ENCODE measurements around the gene NRN1L.
"Not testable (repeated sequence)": the region's sequence is repeated elsewhere in the genome, so short reads cannot be mapped to it uniquely, and the experiment has no call there.

NRN1L gene

GRCh38 chr16:67897231-67897630 lies 12.5 kb downstream of the NRN1L start:
- no peaks in the 10 kb centered on the region for H3K27me3 ChIP-seq (ENCODE audit: control insufficient read depth, insufficient read depth, low read length)
- no peaks in the 10 kb centered on the region for H3K4me1 ChIP-seq (ENCODE audit: control insufficient read depth, insufficient read depth, low read length)
- H3K4me3 ChIP-seq (ENCODE audit: low read length), result no peak overlapping the region
- H3K9me3 ChIP-seq (ENCODE audit: control insufficient read depth, insufficient read depth, low read length), result no peaks in the 10 kb centered on the region
- no peak overlapping the region for H3K27ac ChIP-seq (ENCODE audit: low read length)
- WGBS (ENCODE audit: insufficient coverage, insufficient read length), result no CpG with 5 or more reads among the region's 3 CpGs
- no peaks in the 10 kb centered on the region for H3K36me3 ChIP-seq (ENCODE audit: control insufficient read depth, insufficient read depth, low read length)
- DNase-seq (ENCODE audit: low read depth, low spot score), result no peak

GRCh38 chr16:67901734-67902133 lies 17.0 kb downstream of the NRN1L start:
- H3K27me3 ChIP-seq (ENCODE audit: control insufficient read depth, insufficient read depth, low read length), result no peaks in the 10 kb centered on the region
- no peaks in the 10 kb centered on the region for H3K4me1 ChIP-seq (ENCODE audit: control insufficient read depth, insufficient read depth, low read length)
- DNase-seq (ENCODE audit: low read depth, low spot score), result no peak
- H3K36me3 ChIP-seq (ENCODE audit: control insufficient read depth, insufficient read depth, low read length), result no peaks in the 10 kb centered on the region
- H3K9me3 ChIP-seq (ENCODE audit: control insufficient read depth, insufficient read depth, low read length), result no peaks in the 10 kb centered on the region
- no peak overlapping the region for H3K4me3 ChIP-seq (ENCODE audit: low read length)
- WGBS (ENCODE audit: insufficient coverage, insufficient read length), result no CpG with 5 or more reads among the region's 5 CpGs
- no peak overlapping the region for H3K27ac ChIP-seq (ENCODE audit: low read length)

DNA sequence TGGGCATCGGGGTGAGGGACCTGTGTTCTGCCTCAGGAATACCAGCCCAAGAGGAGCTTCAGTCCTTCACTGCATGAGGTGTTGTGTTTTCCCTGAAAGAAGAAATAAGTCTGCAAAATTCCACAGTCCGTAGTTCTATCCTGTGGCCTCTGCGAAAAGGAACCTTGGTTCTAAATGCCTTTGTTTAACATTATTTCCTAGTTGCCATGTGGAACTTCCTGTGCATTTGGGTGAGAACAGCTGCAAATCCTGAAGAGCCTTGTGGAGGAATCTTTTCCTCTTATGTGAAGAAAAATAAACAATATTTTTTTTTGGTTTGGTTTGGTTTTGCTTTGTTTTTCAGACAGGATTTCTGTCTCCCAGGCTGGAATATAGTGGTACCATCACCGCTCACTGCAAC lies 18.1 kb downstream of the NRN1L start:
- no CpG with 5 or more reads among the region's 4 CpGs for WGBS (ENCODE audit: insufficient coverage, insufficient read length)
- Histone ChIP-seq H3K4me3 (ENCODE audit: low read length) (no peak overlapping the region), H3K4me1 (ENCODE audit: control insufficient read depth, insufficient read depth, low read length) (no peaks in the 10 kb centered on the region), H3K36me3 (ENCODE audit: control insufficient read depth, insufficient read depth, low read length) (no peaks in the 10 kb centered on the region), H3K27ac (ENCODE audit: low read length) (no peak overlapping the region), H3K27me3 (ENCODE audit: control insufficient read depth, insufficient read depth, low read length) (no peaks in the 10 kb centered on the region), H3K9me3 (ENCODE audit: control insufficient read depth, insufficient read depth, low read length) (no peaks in the 10 kb centered on the region)
- DNase-seq (ENCODE audit: low read depth, low spot score), result no peak

GRCh38 chr16:67907397-67908180 lies 22.9 kb downstream of the NRN1L start:
- DNase-seq (ENCODE audit: low read depth, low spot score), result no peak
- Histone ChIP-seq H3K27ac (ENCODE audit: low read length) (no peak overlapping the region), H3K27me3 (ENCODE audit: control insufficient read depth, insufficient read depth, low read length) (no peaks in the 10 kb centered on the region), H3K9me3 (ENCODE audit: control insufficient read depth, insufficient read depth, low read length) (no peaks in the 10 kb centered on the region), H3K4me3 (ENCODE audit: low read length) (no peak overlapping the region), H3K4me1 (ENCODE audit: control insufficient read depth, insufficient read depth, low read length) (no peaks in the 10 kb centered on the region), H3K36me3 (ENCODE audit: control insufficient read depth, insufficient read depth, low read length) (0 out of 2 replicates have a peak, but pooled peaks cover 4% of the 10 kb centered on the region)
- WGBS (ENCODE audit: insufficient coverage, insufficient read length), result no CpG with 5 or more reads among the region's 11 CpGs

DNA sequence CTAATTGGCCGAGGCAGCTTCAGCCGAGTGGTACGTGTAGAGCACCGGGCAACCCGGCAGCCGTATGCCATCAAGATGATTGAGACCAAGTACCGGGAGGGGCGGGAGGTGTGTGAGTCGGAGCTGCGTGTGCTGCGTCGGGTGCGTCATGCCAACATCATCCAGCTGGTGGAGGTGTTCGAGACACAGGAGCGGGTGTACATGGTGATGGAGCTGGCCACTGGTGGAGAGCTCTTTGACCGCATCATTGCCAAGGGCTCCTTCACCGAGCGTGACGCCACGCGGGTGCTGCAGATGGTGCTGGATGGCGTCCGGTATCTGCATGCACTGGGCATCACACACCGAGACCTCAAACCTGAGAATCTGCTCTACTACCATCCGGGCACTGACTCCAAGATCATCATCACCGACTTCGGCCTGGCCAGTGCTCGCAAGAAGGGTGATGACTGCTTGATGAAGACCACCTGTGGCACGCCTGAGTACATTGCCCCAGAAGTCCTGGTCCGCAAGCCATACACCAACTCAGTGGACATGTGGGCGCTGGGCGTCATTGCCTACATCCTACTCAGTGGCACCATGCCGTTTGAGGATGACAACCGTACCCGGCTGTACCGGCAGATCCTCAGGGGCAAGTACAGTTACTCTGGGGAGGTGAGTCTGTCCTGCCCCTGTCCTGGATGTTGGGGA lies 24.5 kb downstream of the NRN1L start:
- H3K4me1 ChIP-seq (ENCODE audit: control insufficient read depth, insufficient read depth, low read length), result no peaks in the 10 kb centered on the region
- H3K9me3 ChIP-seq (ENCODE audit: control insufficient read depth, insufficient read depth, low read length), result no peaks in the 10 kb centered on the region
- H3K4me3 ChIP-seq (ENCODE audit: low read length), result no peak overlapping the region
- H3K27me3 ChIP-seq (ENCODE audit: control insufficient read depth, insufficient read depth, low read length), result no peaks in the 10 kb centered on the region
- 0 out of 2 replicates have a peak, but pooled peaks cover 4% of the 10 kb centered on the region for H3K36me3 ChIP-seq (ENCODE audit: control insufficient read depth, insufficient read depth, low read length)
- no peak for DNase-seq (ENCODE audit: low read depth, low spot score)
- H3K27ac ChIP-seq (ENCODE audit: low read length), result no peak overlapping the region
- WGBS (ENCODE audit: insufficient coverage, insufficient read length), result no CpG with 5 or more reads among the region's 36 CpGs

DNA sequence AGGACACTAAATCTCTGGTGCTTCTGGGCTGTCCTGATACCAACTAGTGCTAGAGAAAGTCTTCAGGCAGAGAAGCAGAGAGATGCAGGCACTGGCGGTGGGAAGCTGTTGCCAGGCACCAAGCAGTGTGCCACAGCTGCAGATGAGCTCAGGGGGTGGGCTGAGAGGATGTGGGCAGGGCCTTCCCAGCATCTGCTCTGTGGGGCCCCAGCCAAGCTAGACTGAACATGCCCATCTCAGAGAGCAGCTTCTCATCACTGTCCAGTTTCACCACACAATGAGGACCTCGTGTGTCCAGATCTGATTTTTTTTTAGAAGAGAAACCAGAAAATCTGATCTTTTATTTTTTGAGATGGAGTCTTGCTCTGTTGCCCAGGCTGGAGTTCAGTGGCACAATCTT lies 25.5 kb downstream of the NRN1L start:
- Histone ChIP-seq H3K9me3 (ENCODE audit: control insufficient read depth, insufficient read depth, low read length) (no peaks in the 10 kb centered on the region), H3K36me3 (ENCODE audit: control insufficient read depth, insufficient read depth, low read length) (0 out of 2 replicates have a peak, but pooled peaks cover 4% of the 10 kb centered on the region), H3K4me1 (ENCODE audit: control insufficient read depth, insufficient read depth, low read length) (peaks cover 5% of the 10 kb centered on the region), H3K4me3 (ENCODE audit: low read length) (no peak overlapping the region), H3K27ac (ENCODE audit: low read length) (no peak overlapping the region), H3K27me3 (ENCODE audit: control insufficient read depth, insufficient read depth, low read length) (no peaks in the 10 kb centered on the region)
- no CpG with 5 or more reads among the region's 2 CpGs for WGBS (ENCODE audit: insufficient coverage, insufficient read length)
- no peak for DNase-seq (ENCODE audit: low read depth, low spot score)

DNA sequence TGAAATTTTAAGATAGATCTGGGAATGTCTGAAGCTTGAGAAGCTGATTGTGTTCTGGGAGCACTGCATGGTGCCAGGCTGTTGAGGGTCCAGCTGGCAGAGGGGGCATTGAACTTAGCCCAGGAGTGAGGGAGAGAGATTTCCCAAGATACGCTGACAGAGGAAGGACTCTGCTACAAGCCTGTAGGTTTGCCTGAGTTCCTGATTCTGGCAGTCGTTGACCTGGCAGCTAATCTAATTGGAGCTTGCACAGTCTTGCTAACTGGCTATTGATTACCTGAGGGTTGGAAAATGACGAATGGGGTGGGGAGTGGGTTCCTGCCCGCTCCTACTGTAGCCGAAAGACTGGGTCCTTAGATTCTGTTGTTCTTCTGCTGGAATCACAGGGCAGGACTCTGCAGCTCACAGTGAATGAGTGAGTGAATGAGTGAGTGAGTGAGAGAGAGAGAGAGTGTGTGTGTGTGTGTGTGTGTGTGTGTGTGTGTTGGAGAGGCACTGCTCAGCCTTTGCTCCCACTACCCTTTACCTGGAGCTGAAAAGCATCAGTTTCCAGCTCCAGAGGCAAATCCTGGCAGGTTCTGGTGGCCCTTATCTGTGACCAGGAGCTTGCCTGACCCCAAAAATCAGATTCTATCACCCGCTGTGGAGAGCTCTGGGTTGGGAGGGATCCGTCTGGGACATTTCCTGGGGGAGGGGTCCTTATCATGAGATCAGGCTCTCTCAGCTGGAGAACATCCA lies 30.2 kb downstream of the NRN1L start:
- no CpG with 5 or more reads among the region's 7 CpGs for WGBS (ENCODE audit: insufficient coverage, insufficient read length)
- DNase-seq (ENCODE audit: low read depth, low spot score), result no peak
- H3K36me3 ChIP-seq (ENCODE audit: control insufficient read depth, insufficient read depth, low read length), result no peaks in the 10 kb centered on the region

GRCh38 chr16:67915496-67915769 lies 30.7 kb downstream of the NRN1L start:
- H3K27me3 ChIP-seq (ENCODE audit: control insufficient read depth, insufficient read depth, low read length); H3K9me3 ChIP-seq (ENCODE audit: control insufficient read depth, insufficient read depth, low read length); DNase-seq (ENCODE audit: low read depth, low spot score); H3K36me3 ChIP-seq (ENCODE audit: control insufficient read depth, insufficient read depth, low read length); H3K4me3 ChIP-seq (ENCODE audit: low read length); H3K4me1 ChIP-seq (ENCODE audit: control insufficient read depth, insufficient read depth, low read length); H3K27ac ChIP-seq (ENCODE audit: low read length): not testable (repeated sequence)
- no CpG with 5 or more reads among the region's 2 CpGs for WGBS (ENCODE audit: insufficient coverage, insufficient read length)

More for the DNA sequence above, 30.2 kb downstream of the NRN1L start:
- Histone ChIP-seq H3K27me3 (ENCODE audit: control insufficient read depth, insufficient read depth, low read length) (no peaks in the 10 kb centered on the region), H3K4me1 (ENCODE audit: control insufficient read depth, insufficient read depth, low read length) (peaks cover 5% of the 10 kb centered on the region), H3K27ac (ENCODE audit: low read length) (no peak overlapping the region), H3K4me3 (ENCODE audit: low read length) (no peak overlapping the region), H3K9me3 (ENCODE audit: control insufficient read depth, insufficient read depth, low read length) (no peaks in the 10 kb centered on the region)

DNA sequence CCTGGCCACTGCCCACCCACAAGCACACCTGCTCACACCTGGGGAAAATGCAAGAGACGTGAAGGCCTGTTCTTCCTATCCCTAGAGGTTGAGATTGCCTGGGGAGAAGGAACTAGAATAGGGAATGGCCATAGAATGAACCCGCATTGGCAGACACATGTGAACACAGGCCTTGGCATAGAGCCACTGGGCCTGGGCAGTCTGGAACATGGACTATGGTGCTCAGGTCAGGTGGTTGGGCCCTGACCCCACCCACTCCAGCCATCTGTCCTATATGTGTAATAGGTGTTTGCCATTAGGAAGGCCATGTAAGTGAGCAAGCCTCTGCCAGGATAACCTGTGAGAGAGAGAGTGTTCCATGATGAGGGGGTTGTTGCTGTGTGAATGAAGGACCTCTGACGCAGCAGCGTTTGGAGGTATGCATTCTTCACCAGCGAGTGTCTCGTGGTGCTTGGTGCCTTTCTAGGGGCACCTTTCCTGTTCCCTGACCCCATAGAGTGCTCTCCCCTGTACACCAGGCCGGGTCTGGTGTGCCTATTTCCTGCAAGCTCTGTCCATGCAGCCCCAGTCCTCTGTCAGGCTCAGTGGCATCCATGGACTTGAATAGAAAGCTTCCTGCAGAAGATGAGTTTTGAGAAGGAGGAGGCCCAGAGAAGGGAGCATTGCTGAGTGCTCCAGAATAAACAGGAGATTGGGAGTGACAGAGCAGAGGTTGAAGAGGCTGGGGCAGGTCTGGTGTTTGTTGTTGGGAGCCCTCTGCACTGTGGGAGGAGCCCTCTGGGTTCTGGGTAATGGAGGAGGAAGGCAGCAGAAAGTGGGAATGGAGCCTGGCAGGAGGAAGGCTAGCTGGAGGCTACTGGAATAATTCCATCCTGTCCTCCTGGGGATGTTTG lies 31.4 kb downstream of the NRN1L start:
- Histone ChIP-seq H3K27ac (ENCODE audit: low read length) (no peak overlapping the region), H3K36me3 (ENCODE audit: control insufficient read depth, insufficient read depth, low read length) (no peaks in the 10 kb centered on the region), H3K27me3 (ENCODE audit: control insufficient read depth, insufficient read depth, low read length) (no peaks in the 10 kb centered on the region), H3K4me1 (ENCODE audit: control insufficient read depth, insufficient read depth, low read length) (peaks cover 5% of the 10 kb centered on the region), H3K9me3 (ENCODE audit: control insufficient read depth, insufficient read depth, low read length) (no peaks in the 10 kb centered on the region), H3K4me3 (ENCODE audit: low read length) (no peak overlapping the region)
- WGBS (ENCODE audit: insufficient coverage, insufficient read length), result no CpG with 5 or more reads among the region's 7 CpGs
- no peak for DNase-seq (ENCODE audit: low read depth, low spot score)

All from iPS DF 6.9 (cell line).